GM12878 (cell line): ENCODE results near the gene UBE2Z. TPM values are rescaled to one million over a fixed set of nuclear protein-coding genes. Genes with fewer than 3 reads are reported as not detected.

Source experiments
- ATAC-seq: fragments of 200-7000 bp; cut with Tn5 transposase; 3 replicates; pipeline ENCODE4 v1.9.1; 2020; ENCODE audit warnings: mild to moderate bottlenecking, moderate library complexity
- BruUV-seq: library from RNA; stranded (reverse); fragments of 400-500 nt; replicated peaks from 2 replicates; lab custom pipeline; 2021; lab: Mats Ljungman, UMichigan
- CTCF ChIA-PET: fragments of 300-600 bp; sonication (Branson Sonifier 250); formaldehyde crosslinking; extraction: SDS; loops from one replicate; lab custom pipeline; 2021; ENCODE audit warnings: inconsistent platforms; lab: Yijun Ruan, JAX
- POLR2A ChIA-PET: fragments of 350-600 bp; formaldehyde crosslinking; extraction: SDS; loops from one replicate; lab custom pipeline; 2021; ENCODE audit warnings: inconsistent platforms; lab: Charles Lee
- RAD21 ChIA-PET: fragments of 300-600 bp; sonication (Branson Sonifier 250); formaldehyde crosslinking; loops from one replicate; lab custom pipeline; 2023; ENCODE audit warnings: antibody characterized with exemption; ENCODE audit not compliant: unreplicated experiment; lab: Charles Lee
- SMC1A ChIA-PET: fragments of 300-600 bp; sonication (Branson Sonifier 250); formaldehyde crosslinking; loops from one replicate; lab custom pipeline; 2023; ENCODE audit not compliant: unreplicated experiment, uncharacterized antibody; lab: Charles Lee
- DNase-seq: peaks from one replicate; pipeline ENCODE4 v3.0.0-alpha.2; 2011; ENCODE audit warnings: low read depth, low spot score
- FAIRE-seq: peaks from 3 replicates; lab custom pipeline; 2011; peaks lifted over from hg19 to GRCh38; lab: Jason Lieb, UNC
- H2AFZ ChIP-seq: 2 replicates; pipeline ENCODE4 v1.6.0; 2011; ENCODE audit warnings: low read depth, low read length, control low read depth; ENCODE audit not compliant: control insufficient read depth
- H3K27ac ChIP-seq: 2 replicates; pipeline ENCODE4 v1.5.1; 2011; ENCODE audit warnings: control low read depth; ENCODE audit not compliant: control insufficient read depth, insufficient read depth
- H3K27me3 ChIP-seq, 2 experiments: replicated peaks in 1 of 2; 2 replicates each; pipeline versions ENCODE4 v1.6.0 to v1.6.1; 2011; ENCODE audit warnings: low read length in 1 of 2; ENCODE audit not compliant: control insufficient read depth in 2 of 2, insufficient read depth in 2 of 2
- H3K36me3 ChIP-seq, 2 experiments: 2 replicates each; pipeline ENCODE4 v1.5.1; 2011; ENCODE audit warnings: low read length in 1 of 2; ENCODE audit not compliant: control insufficient read depth in 2 of 2, insufficient read depth in 2 of 2
- H3K4me1 ChIP-seq: 2 replicates; pipeline ENCODE4 v1.6.1; 2011; ENCODE audit warnings: mild to moderate bottlenecking, low read length, moderate library complexity, mixed read lengths; ENCODE audit not compliant: control insufficient read depth, insufficient read depth
- H3K4me2 ChIP-seq: 2 replicates; pipeline ENCODE4 v1.6.0; 2011; ENCODE audit warnings: control low read depth; ENCODE audit not compliant: control insufficient read depth, insufficient read depth
- H3K4me3 ChIP-seq: fragments of 200-600 bp; sonication (generic); 2 replicates; pipeline ENCODE4 v1.5.1; 2016
- H3K79me2 ChIP-seq: 2 replicates; pipeline ENCODE4 v1.6.0; 2011; ENCODE audit warnings: low read length; ENCODE audit not compliant: control insufficient read depth, insufficient read depth
- H3K9ac ChIP-seq: 2 replicates; pipeline ENCODE4 v1.8.0; 2011; ENCODE audit warnings: low read length, control low read depth, mixed read lengths; ENCODE audit not compliant: control insufficient read depth, insufficient read depth
- H3K9me3 ChIP-seq: replicated peaks from 3 replicates; pipeline ENCODE4 v1.5.1; 2011; ENCODE audit warnings: mild to moderate bottlenecking, low read length; ENCODE audit not compliant: control insufficient read depth, insufficient read depth
- H4K20me1 ChIP-seq: 2 replicates; pipeline ENCODE4 v1.6.0; 2011; ENCODE audit not compliant: control insufficient read depth, insufficient read depth
- ATF2 ChIP-seq: IDR thresholded peaks from 2 replicates; pipeline ENCODE4 v1.6.1; 2012; ENCODE audit warnings: low read length, inconsistent platforms
- ATF7 ChIP-seq: fragments of 450-650 bp; IDR thresholded peaks from 2 replicates; pipeline ENCODE4 v1.6.1; 2016; ENCODE audit warnings: low read depth, mild to moderate bottlenecking
- FOXK2 ChIP-seq: fragments of 450-650 bp; IDR thresholded peaks from 2 replicates; pipeline ENCODE4 v1.6.1; 2017; ENCODE audit warnings: mild to moderate bottlenecking, moderate library complexity
- HDAC2 ChIP-seq: fragments of 200-600 bp; sonication (generic); IDR thresholded peaks from 2 replicates; pipeline ENCODE4 v1.6.1; 2017
- RB1 ChIP-seq: fragments of 450-650 bp; formaldehyde crosslinking; IDR thresholded peaks from 2 replicates; pipeline ENCODE4 v1.6.1; 2017; ENCODE audit warnings: mild to moderate bottlenecking, borderline replicate concordance
- RELA ChIP-seq: fragments of 450-650 bp; IDR thresholded peaks from 2 replicates; pipeline ENCODE4 v1.8.0; 2014; ENCODE audit warnings: borderline replicate concordance; ENCODE audit not compliant: partially characterized antibody
- WRNIP1 ChIP-seq: IDR thresholded peaks from 2 replicates; pipeline ENCODE4 v1.6.1; 2011; ENCODE audit warnings: low read depth, low read length, improper control_type of control experiment, borderline replicate concordance
- ZNF274 ChIP-seq: IDR thresholded peaks from one replicate; pipeline ENCODE4 v1.8.0; 2011; ENCODE audit not compliant: insufficient read length, insufficient read depth
- WGBS: methylation state at CpG from one replicate; pipeline ENCODE4 v1.1.6; 2016; ENCODE audit warnings: low lambda C conversion rate; ENCODE audit not compliant: insufficient replicate concordance, insufficient coverage; ENCODE audit errors: missing lambda C conversion rate; 5-methylcytosine and 5-hydroxymethylcytosine counted together
- in situ Hi-C: fragments of 300-500 bp; cut with MboI; formaldehyde crosslinking; loops from 9 replicates; pipeline ENCODE4 v1.14.3; 2018; ENCODE audit warnings: mixed read lengths
- intact Hi-C: fragments of 100-400 bp; cut with micrococcal nuclease; formaldehyde crosslinking; loops from one replicate; pipeline ENCODE4 v1.14.2; 2022; ENCODE audit not compliant: unreplicated experiment
- polyA plus RNA-seq, 11 experiments: library from polyadenylated mRNA; depleted of rRNA in 4 of 11; unstranded in 6 of 11; stranded (reverse) in 5 of 11; fragments of >200 nt; fragmentation: Nextera tagmentation in 4 of 11; fragmentation: Illumina TruSeq in 1 of 11; extraction: Ambion mirVana in 4 of 11; extraction: Trizol in 1 of 11; gene quantifications; 1 replicate in 1 of 11; 2 replicates in 10 of 11; pipeline versions ENCODE4 v1.2.1 to v1.2.3, GENCODE V29; 2011 to 2016; ENCODE audit warnings: inconsistent platforms in 2 of 11, missing spikeins in 2 of 11, low read depth in 1 of 11
- total RNA-seq, 4 experiments: library from RNA; depleted of rRNA in 3 of 4; stranded (reverse); fragments of >200 nt in 3 of 4; fragmentation: Illumina TruSeq in 1 of 4; extraction: Trizol in 1 of 4; gene quantifications; 2 replicates each; pipeline versions ENCODE4 v1.2.1 to v1.2.3, GENCODE V29; 2013 to 2021
- TF ChIP-seq, protein P1 (sequence below): IDR thresholded peaks from 2 replicates; pipeline ENCODE4 v1.6.1; 2011; ENCODE audit warnings: low read depth, mild to moderate bottlenecking, low read length, moderate library complexity, borderline replicate concordance; ENCODE audit errors: extremely low read depth
- TF ChIP-seq, protein P2 (sequence below): fragments of 150-350 bp; IDR thresholded peaks from 2 replicates; pipeline ENCODE4 v1.6.1; 2016; ENCODE audit warnings: low read depth, low read length

The UBE2Z gene
- total and polyA plus RNA-seq, 10 of the 15 experiments (the other 5 are each of a cell fraction or from before 2014, with no cell fraction given), result 23.1 to 191 (median 57.4) TPM

DNA sequence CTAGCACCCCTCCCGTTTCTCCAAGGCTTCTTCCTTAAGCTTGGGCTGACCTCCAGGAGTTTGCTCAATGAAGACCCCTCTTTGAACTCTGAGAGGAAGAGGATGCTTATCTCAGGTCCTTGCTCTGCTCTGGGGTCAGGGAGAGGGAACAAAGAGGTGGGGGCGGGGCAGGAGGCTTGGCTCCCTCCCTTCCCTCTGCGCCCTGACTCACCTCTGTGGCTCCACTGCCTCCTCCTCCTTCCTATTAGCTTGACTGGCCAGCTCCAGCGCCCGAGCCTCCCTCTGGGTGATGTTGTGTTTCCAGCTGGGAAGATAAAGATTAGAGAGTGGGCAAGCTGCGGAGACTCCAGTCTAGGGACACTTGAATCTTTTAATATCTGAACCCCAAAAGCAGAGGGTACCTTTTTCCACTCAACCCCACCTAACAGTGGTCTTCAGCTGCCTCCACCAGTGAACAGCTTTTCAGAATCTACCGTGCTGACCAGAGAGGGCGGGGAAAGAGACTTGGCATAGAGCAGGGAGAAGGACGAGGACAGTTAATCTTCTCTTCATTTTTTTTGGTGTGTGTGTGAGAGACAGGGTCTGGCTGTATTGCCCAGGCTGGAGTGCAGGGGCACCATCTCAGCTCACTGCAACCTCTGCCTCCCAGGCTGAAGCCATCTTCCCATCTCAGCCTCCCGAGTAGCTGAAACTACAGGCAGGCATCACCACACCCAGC is 53.5 kb downstream of the UBE2Z start:
- Histone ChIP-seq H2AFZ (no peak overlapping the region), H3K79me2 (no peaks in the 10 kb centered on the region), H3K4me2 (no peak overlapping the region), H3K9me3 (no peaks in the 10 kb centered on the region), H3K36me3 (no peaks in the 10 kb centered on the region), H4K20me1 (no peaks in the 10 kb centered on the region), H3K4me3 (no peak overlapping the region), H3K27me3 (peaks cover 3 to 8% of the 10 kb centered on the region in 2 experiments), H3K9ac (no peak overlapping the region), H3K4me1 (no peaks in the 10 kb centered on the region), H3K27ac (no peak overlapping the region)
- ATAC-seq (no peak), DNase-seq (no peak), FAIRE-seq (no peak)
- no TSS peak for BruUV-seq
- RAD21 ChIA-PET, result interaction anchor here (0.6 kb wide), 1 partner anchor 1930 kb away, joined by 4 read pairs; no protein-coding TSS in a partner anchor
- intact Hi-C loops (no loop called here), in situ Hi-C loops (no loop called here)
- 19% methylated on average over 10 of the region's 10 CpGs for WGBS
- CTCF ChIA-PET, result interaction anchor here (0.6 to 1.4 kb wide), 4 partner anchors 47 to 82 kb away, joined by 3 to 6 read pairs (median 4); no protein-coding TSS in a partner anchor
- SMC1A ChIA-PET, result interaction anchor here (0.8 kb wide), 1 partner anchor 17 kb away, joined by 3 read pairs; the partner anchor contains the start of gene SNF8
- TF ChIP-seq ATF2 (no peak), WRNIP1 (no peak), RELA (no peak), ATF7 (no peak), FOXK2 (no peak), RB1 (no peak), HDAC2 (no peak), ZNF274 (no peak)
- TF ChIP-seq, protein P1, sequence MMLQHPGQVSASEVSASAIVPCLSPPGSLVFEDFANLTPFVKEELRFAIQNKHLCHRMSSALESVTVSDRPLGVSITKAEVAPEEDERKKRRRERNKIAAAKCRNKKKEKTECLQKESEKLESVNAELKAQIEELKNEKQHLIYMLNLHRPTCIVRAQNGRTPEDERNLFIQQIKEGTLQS, result no peak
- TF ChIP-seq, protein P2, sequence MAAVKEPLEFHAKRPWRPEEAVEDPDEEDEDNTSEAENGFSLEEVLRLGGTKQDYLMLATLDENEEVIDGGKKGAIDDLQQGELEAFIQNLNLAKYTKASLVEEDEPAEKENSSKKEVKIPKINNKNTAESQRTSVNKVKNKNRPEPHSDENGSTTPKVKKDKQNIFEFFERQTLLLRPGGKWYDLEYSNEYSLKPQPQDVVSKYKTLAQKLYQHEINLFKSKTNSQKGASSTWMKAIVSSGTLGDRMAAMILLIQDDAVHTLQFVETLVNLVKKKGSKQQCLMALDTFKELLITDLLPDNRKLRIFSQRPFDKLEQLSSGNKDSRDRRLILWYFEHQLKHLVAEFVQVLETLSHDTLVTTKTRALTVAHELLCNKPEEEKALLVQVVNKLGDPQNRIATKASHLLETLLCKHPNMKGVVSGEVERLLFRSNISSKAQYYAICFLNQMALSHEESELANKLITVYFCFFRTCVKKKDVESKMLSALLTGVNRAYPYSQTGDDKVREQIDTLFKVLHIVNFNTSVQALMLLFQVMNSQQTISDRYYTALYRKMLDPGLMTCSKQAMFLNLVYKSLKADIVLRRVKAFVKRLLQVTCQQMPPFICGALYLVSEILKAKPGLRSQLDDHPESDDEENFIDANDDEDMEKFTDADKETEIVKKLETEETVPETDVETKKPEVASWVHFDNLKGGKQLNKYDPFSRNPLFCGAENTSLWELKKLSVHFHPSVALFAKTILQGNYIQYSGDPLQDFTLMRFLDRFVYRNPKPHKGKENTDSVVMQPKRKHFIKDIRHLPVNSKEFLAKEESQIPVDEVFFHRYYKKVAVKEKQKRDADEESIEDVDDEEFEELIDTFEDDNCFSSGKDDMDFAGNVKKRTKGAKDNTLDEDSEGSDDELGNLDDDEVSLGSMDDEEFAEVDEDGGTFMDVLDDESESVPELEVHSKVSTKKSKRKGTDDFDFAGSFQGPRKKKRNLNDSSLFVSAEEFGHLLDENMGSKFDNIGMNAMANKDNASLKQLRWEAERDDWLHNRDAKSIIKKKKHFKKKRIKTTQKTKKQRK, result no peak
- POLR2A ChIA-PET, result no interaction called here
